GM13976 (cell line): Measurements from ENCODE around the gene TMEM260.

Source experiments
- DNase-seq: peaks from one replicate; pipeline ENCODE4 v3.0.0; 2012; ENCODE audit warnings: low spot score
- in situ Hi-C: fragments of 300-500 bp; cut with MboI; formaldehyde crosslinking; loops from one replicate; pipeline ENCODE4 v1.12.0; 2022; ENCODE audit warnings: low sequenced_read_pairs, mixed read lengths, inconsistent platforms; ENCODE audit not compliant: unreplicated experiment
- TF ChIP-seq, protein P1 (sequence below): IDR thresholded peaks from 2 replicates; pipeline ENCODE4 v1.5.1; 2012; ENCODE audit warnings: borderline replicate concordance, mild to moderate bottlenecking; ENCODE audit not compliant: insufficient read depth; ENCODE audit errors: extremely low read depth, missing control alignments, control extremely low read depth

Gene TMEM260

DNA sequence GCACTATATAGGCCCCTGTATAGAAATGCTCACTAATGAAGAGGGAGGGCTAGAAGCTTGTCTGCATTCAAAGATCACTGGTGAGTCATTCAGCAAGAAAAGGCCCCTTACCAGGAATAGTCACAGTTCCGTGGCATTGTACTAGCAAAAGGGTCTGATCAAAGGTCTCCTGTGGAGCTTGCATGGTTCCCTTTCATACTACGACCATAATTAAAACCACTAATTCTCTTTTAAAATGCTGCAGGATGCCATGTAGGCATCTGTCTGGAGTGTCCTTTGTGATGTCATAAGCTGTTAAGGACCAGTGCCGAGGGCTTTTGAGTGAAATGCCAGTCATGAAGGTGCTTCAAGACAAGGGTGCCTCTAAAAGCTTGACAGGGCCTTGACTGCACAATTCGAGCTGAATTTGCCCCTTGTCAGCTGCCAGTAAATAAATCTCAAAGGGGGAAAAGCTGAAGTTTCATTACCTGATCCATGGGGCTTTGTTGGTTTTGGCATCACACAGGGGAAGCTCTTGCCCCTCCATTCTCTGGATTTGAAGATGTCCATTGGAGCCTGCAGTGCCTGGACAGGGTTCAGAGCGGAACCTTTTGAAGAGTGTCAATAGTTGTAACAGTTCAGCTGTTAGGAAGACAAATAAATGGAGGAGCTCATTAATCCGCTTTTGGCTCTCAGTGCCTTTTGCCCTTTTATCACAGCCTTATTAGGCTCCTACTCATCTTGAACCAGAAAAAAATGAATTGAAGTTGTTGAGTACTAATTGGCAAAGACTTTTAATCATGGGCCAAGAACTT is 69.1 kb downstream of the TMEM260 start:
- DNase-seq: no peak
- TF ChIP-seq, protein P1, sequence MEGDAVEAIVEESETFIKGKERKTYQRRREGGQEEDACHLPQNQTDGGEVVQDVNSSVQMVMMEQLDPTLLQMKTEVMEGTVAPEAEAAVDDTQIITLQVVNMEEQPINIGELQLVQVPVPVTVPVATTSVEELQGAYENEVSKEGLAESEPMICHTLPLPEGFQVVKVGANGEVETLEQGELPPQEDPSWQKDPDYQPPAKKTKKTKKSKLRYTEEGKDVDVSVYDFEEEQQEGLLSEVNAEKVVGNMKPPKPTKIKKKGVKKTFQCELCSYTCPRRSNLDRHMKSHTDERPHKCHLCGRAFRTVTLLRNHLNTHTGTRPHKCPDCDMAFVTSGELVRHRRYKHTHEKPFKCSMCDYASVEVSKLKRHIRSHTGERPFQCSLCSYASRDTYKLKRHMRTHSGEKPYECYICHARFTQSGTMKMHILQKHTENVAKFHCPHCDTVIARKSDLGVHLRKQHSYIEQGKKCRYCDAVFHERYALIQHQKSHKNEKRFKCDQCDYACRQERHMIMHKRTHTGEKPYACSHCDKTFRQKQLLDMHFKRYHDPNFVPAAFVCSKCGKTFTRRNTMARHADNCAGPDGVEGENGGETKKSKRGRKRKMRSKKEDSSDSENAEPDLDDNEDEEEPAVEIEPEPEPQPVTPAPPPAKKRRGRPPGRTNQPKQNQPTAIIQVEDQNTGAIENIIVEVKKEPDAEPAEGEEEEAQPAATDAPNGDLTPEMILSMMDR: no peak
- in situ Hi-C loops: no loop called here

GRCh38 chr14:56649382-56649781 is 69.8 kb downstream of the TMEM260 start:
- in situ Hi-C loops: no loop called here
- DNase-seq: no peak
- TF ChIP-seq, protein P1: no peak

GRCh38 chr14:56650048-56650447 is 70.5 kb downstream of the TMEM260 start:
- TF ChIP-seq, protein P1: no peak
- no peak for DNase-seq
- in situ Hi-C loops: no loop called here

DNA sequence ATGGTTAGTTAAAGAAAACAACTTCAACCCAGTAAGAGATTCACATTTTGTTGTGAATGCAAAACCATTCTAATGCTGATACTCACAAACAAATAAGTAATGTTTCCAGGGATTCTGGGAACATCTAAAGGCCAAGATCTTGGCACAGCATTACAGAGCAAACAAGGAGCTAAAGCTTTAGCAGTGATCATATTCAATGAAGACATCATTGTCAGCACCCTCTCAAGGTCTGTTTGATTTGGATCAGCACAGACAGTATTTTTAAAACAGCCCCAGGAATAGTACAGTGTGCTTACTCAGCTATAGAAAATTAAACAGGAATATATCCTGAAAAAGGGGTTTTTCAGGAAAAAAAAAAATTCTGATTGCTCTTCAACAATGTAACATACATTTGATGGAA is 71.4 kb downstream of the TMEM260 start:
- no peak for DNase-seq
- in situ Hi-C loops: no loop called here
- TF ChIP-seq, protein P1: no peak

DNA sequence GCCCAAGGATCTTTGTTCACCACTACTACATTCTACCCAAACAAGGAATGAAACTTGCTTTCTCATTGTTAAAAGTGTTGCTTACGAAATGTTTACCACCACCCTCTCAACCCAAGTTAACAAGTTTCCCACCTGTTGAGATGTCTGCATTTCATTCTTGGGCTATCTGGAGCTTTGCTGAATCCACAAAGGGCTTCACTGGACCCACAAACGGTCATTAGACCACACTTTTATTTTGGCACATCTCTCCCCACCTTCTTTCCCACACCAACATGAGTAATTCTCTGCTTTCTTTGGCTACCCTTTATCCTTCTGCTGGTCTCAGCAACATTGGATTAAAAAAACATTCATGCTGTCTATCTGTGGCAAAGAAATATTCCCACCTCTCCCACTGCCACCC is 78.0 kb downstream of the TMEM260 start:
- in situ Hi-C loops: no loop called here
- no peak for DNase-seq
- TF ChIP-seq, protein P1: no peak

GRCh38 chr14:56659378-56659777 is 79.8 kb downstream of the TMEM260 start:
- in situ Hi-C loops: no loop called here
- TF ChIP-seq, protein P1: no peak

DNA sequence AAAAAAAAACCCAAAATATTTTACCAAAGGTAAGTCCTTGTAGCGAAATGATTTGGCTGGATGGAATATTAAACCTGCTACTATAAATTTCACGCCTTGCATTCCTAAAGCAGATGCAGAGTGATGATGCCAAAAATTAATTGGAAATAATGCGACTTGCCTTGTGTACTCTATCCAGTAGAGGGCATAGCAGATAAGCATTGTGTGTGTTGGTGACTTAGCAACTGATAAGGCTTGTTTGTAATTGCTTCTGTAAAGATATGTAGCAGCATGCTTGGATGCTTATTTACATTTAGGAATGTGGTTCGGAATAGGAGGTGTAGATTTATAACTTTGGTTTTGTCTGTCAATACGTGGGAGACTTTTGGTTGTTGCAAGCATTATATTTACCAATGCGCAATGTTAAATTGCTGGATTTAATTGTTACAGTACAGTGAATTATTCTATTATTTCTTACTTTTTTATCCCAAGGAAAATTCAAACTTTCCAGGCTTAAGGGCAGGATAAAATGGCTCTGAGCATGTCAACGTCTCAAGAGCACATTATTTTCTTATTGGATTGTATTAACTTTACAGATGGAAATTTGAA is 80.5 kb downstream of the TMEM260 start:
- DNase-seq: peak; percentile 60
- TF ChIP-seq, protein P1: peak; percentile 45
- in situ Hi-C loops: no loop called here

More at GRCh38 chr14:56659378-56659777, 79.8 kb downstream of the TMEM260 start:
- no peak for DNase-seq
